GM23338 (cell line): ENCODE data around the gene RRAD. TPM values are rescaled to one million over a fixed set of nuclear protein-coding genes. Genes with fewer than 3 reads are reported as not detected.

Source experiments
- ATAC-seq: fragments of 200-7000 bp; cut with Tn5 transposase; 3 replicates; pipeline ENCODE4 v1.9.1; 2020
- DNase-seq: peaks from one replicate; pipeline ENCODE4 v3.0.0-alpha.2; 2015; ENCODE audit warnings: low spot score
- H2AFZ ChIP-seq: fragments of 200-600 bp; sonication (generic); 2 replicates; pipeline ENCODE4 v1.8.0; 2016; ENCODE audit warnings: antibody characterized with exemption, mild to moderate bottlenecking, moderate library complexity
- H3F3A ChIP-seq: fragments of 200-600 bp; sonication (generic); replicated peaks from 2 replicates; pipeline ENCODE4 v1.8.0; 2017; ENCODE audit warnings: antibody characterized with exemption, mixed run types, low read depth
- H3K27ac ChIP-seq: fragments of 200-600 bp; sonication (generic); 2 replicates; pipeline ENCODE4 v1.6.1; 2016; ENCODE audit warnings: low read depth
- H3K27me3 ChIP-seq: fragments of 200-600 bp; sonication (generic); 2 replicates; pipeline ENCODE4 v1.8.0; 2016; ENCODE audit warnings: mild to moderate bottlenecking, mixed run types, moderate library complexity; ENCODE audit not compliant: insufficient read depth
- H3K36me3 ChIP-seq: fragments of 200-600 bp; sonication (generic); 2 replicates; pipeline ENCODE4 v1.8.0; 2016; ENCODE audit warnings: mild to moderate bottlenecking; ENCODE audit not compliant: insufficient read depth
- H3K4me1 ChIP-seq: fragments of 200-600 bp; sonication (generic); 2 replicates; pipeline ENCODE4 v1.8.0; 2016; ENCODE audit warnings: mild to moderate bottlenecking, moderate library complexity; ENCODE audit not compliant: insufficient read depth
- H3K4me2 ChIP-seq: fragments of 200-600 bp; sonication (generic); 2 replicates; pipeline ENCODE4 v1.7.1; 2017; ENCODE audit warnings: mixed run types
- H3K4me3 ChIP-seq: fragments of 200-600 bp; sonication (generic); 2 replicates; pipeline ENCODE4 v1.6.1; 2016; ENCODE audit warnings: mixed run types
- H3K79me2 ChIP-seq: fragments of 200-600 bp; sonication (generic); replicated peaks from 2 replicates; pipeline ENCODE4 v1.8.0; 2017; ENCODE audit warnings: mild to moderate bottlenecking; ENCODE audit not compliant: insufficient read depth
- H3K9me2 ChIP-seq: fragments of 200-600 bp; sonication (generic); 2 replicates; pipeline ENCODE4 v1.8.0; 2017; ENCODE audit not compliant: insufficient read depth
- H4K20me1 ChIP-seq: fragments of 200-600 bp; sonication (generic); replicated peaks from 2 replicates; pipeline ENCODE4 v1.8.0; 2017; ENCODE audit warnings: mild to moderate bottlenecking; ENCODE audit not compliant: insufficient read depth
- H3K27ac Mint-ChIP-seq: 2 replicates; pipeline ENCODE4 v1.8.0; 2020; ENCODE audit warnings: inconsistent platforms, mild to moderate bottlenecking, moderate library complexity, mixed read lengths
- H3K27me3 Mint-ChIP-seq: 3 replicates; pipeline ENCODE4 v1.8.0; 2022; ENCODE audit warnings: low read depth, mild to moderate bottlenecking, moderate library complexity, mixed read lengths, inconsistent platforms; ENCODE audit not compliant: insufficient read depth, poor library complexity
- H3K36me3 Mint-ChIP-seq: 3 replicates; pipeline ENCODE4 v1.8.0; 2021; ENCODE audit warnings: low read depth, mild to moderate bottlenecking, inconsistent platforms, moderate library complexity, mixed read lengths
- H3K4me1 Mint-ChIP-seq: 3 replicates; pipeline ENCODE4 v1.8.0; 2020; ENCODE audit warnings: mild to moderate bottlenecking, inconsistent platforms, mixed read lengths
- H3K4me3 Mint-ChIP-seq: 3 replicates; pipeline ENCODE4 v1.8.0; 2021; ENCODE audit warnings: moderate library complexity, mild to moderate bottlenecking, inconsistent platforms, mixed read lengths
- H3K9me3 Mint-ChIP-seq: 3 replicates; pipeline ENCODE4 v1.8.0; 2020; ENCODE audit warnings: moderate library complexity, mild to moderate bottlenecking, inconsistent platforms, mixed read lengths
- CREB1 ChIP-seq: fragments of 250-450 bp; sonication (Bioruptor Pico); IDR thresholded peaks from 2 replicates; pipeline ENCODE4 v1.5.0; 2020; ENCODE audit warnings: low read depth, mild to moderate bottlenecking, moderate library complexity
- EZH2 ChIP-seq: fragments of 200-600 bp; sonication (generic); IDR thresholded peaks from one replicate; pipeline ENCODE4 v1.8.0; 2017; ENCODE audit warnings: antibody characterized with exemption, mild to moderate bottlenecking, low read depth; ENCODE audit not compliant: unreplicated experiment
- EZH2phosphoT487 ChIP-seq: fragments of 200-600 bp; sonication (generic); IDR thresholded peaks from one replicate; pipeline ENCODE4 v1.8.1; 2018; ENCODE audit warnings: antibody characterized with exemption; ENCODE audit not compliant: unreplicated experiment
- NANOG ChIP-seq: IDR thresholded peaks from 2 replicates; pipeline ENCODE4 v1.6.1; 2016; ENCODE audit warnings: antibody characterized with exemption, borderline replicate concordance
- POLR2AphosphoS5 ChIP-seq: IDR thresholded peaks from 2 replicates; pipeline ENCODE4 v1.6.1; 2016; ENCODE audit warnings: antibody characterized with exemption, low read depth
- STAT1 ChIP-seq: IDR thresholded peaks from one replicate; pipeline ENCODE4 v1.6.1; 2016; ENCODE audit warnings: antibody characterized with exemption; ENCODE audit not compliant: unreplicated experiment
- ZNF114 ChIP-seq: fragments of 250-450 bp; sonication (Bioruptor Pico); IDR thresholded peaks from 2 replicates; pipeline ENCODE4 v1.5.0; 2020; ENCODE audit warnings: mild to moderate bottlenecking, moderate library complexity
- ZNF331 ChIP-seq: fragments of 250-450 bp; sonication (Bioruptor Pico); IDR thresholded peaks from 2 replicates; pipeline ENCODE4 v1.5.0; 2020; ENCODE audit warnings: low read depth, mild to moderate bottlenecking, moderate library complexity
- polyA plus RNA-seq: library from polyadenylated mRNA; unstranded; fragments of >200 nt; fragmentation: Nextera tagmentation; extraction: Ambion mirVana; gene quantifications from 2 replicates; pipeline ENCODE4 v1.2.1, GENCODE V29; 2016
- total RNA-seq: library from RNA; depleted of rRNA; stranded (reverse); fragments of >200 nt; shearing (Covaris generic); gene quantifications from 2 replicates; pipeline ENCODE4 v1.2.3, GENCODE V29; 2014
- TF ChIP-seq, protein P1 (sequence below): fragments of 250-450 bp; sonication (Bioruptor Pico); IDR thresholded peaks from 2 replicates; pipeline ENCODE4 v1.5.0; 2020; ENCODE audit warnings: mild to moderate bottlenecking, moderate library complexity
- TF ChIP-seq, protein P2 (sequence below), 2 experiments: fragments of 200-600 bp in 1 of 2; sonication (generic) in 1 of 2; conservative IDR thresholded peaks; 2 replicates each; pipeline versions ENCODE4 v1.5.1 to v1.6.1; 2016 to 2017; ENCODE audit warnings: antibody characterized with exemption in 2 of 2, low read depth in 2 of 2, mild to moderate bottlenecking in 2 of 2, moderate library complexity in 1 of 2
- TF ChIP-seq, protein P3 (sequence below): IDR thresholded peaks from one replicate; pipeline ENCODE4 v1.6.1; 2018; ENCODE audit warnings: antibody characterized with exemption; ENCODE audit not compliant: unreplicated experiment
- TF ChIP-seq, protein P4 (sequence below): IDR thresholded peaks from 2 replicates; pipeline ENCODE4 v1.6.1; 2016; ENCODE audit warnings: antibody characterized with exemption

Gene RRAD
- total and polyA plus RNA-seq, 2 experiments from 2014 or later: 0.18 TPM; not detected in 1

DNA sequence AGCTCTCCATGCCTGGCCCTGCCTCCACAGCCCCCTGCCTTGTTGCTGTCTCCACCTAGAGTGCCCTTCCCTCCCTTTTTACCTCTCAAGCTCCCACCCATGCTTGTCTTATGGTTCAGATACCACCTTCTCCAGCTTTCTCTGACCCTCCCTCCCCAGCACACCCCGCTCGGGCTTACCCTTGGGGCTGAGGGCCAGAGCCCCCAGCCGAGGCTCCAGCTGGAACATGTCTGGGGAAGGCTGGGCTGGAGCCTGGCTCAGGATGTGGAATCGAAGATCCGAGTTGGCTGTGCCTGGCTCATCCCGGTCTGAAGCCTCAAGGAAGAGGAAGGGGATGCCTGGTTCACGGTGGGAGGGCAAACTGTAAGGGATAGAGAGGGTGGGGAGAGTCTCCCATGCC, 10.3 kb downstream of the RRAD start:
- H3K27me3 ChIP-seq: no peaks in the 10 kb centered on the region
- no peaks in the 10 kb centered on the region for H3K4me1 ChIP-seq
- H3F3A ChIP-seq: no peaks in the 10 kb centered on the region
- H3K4me1 Mint-ChIP-seq: no peaks in the 10 kb centered on the region; the same call in 2 of the 3 replicates
- peaks cover 9% of the 10 kb centered on the region for H3K27me3 Mint-ChIP-seq
- H3K27ac ChIP-seq: no peak overlapping the region
- no peak overlapping the region for H3K4me3 Mint-ChIP-seq
- no peaks in the 10 kb centered on the region for H4K20me1 ChIP-seq
- no peaks in the 10 kb centered on the region; the same call in 2 of the 3 replicates for H3K9me3 Mint-ChIP-seq
- H3K27ac Mint-ChIP-seq: no peak overlapping the region
- DNase-seq: no peak
- no peak overlapping the region for H3K4me2 ChIP-seq
- H3K36me3 Mint-ChIP-seq: no peaks in the 10 kb centered on the region
- H3K79me2 ChIP-seq: no peaks in the 10 kb centered on the region
- no peak overlapping the region for H3K4me3 ChIP-seq
- ATAC-seq: no peak
- H2AFZ ChIP-seq: no peak overlapping the region
- TF ChIP-seq NANOG: no peak
- no peak for TF ChIP-seq EZH2
- TF ChIP-seq, protein P1, sequence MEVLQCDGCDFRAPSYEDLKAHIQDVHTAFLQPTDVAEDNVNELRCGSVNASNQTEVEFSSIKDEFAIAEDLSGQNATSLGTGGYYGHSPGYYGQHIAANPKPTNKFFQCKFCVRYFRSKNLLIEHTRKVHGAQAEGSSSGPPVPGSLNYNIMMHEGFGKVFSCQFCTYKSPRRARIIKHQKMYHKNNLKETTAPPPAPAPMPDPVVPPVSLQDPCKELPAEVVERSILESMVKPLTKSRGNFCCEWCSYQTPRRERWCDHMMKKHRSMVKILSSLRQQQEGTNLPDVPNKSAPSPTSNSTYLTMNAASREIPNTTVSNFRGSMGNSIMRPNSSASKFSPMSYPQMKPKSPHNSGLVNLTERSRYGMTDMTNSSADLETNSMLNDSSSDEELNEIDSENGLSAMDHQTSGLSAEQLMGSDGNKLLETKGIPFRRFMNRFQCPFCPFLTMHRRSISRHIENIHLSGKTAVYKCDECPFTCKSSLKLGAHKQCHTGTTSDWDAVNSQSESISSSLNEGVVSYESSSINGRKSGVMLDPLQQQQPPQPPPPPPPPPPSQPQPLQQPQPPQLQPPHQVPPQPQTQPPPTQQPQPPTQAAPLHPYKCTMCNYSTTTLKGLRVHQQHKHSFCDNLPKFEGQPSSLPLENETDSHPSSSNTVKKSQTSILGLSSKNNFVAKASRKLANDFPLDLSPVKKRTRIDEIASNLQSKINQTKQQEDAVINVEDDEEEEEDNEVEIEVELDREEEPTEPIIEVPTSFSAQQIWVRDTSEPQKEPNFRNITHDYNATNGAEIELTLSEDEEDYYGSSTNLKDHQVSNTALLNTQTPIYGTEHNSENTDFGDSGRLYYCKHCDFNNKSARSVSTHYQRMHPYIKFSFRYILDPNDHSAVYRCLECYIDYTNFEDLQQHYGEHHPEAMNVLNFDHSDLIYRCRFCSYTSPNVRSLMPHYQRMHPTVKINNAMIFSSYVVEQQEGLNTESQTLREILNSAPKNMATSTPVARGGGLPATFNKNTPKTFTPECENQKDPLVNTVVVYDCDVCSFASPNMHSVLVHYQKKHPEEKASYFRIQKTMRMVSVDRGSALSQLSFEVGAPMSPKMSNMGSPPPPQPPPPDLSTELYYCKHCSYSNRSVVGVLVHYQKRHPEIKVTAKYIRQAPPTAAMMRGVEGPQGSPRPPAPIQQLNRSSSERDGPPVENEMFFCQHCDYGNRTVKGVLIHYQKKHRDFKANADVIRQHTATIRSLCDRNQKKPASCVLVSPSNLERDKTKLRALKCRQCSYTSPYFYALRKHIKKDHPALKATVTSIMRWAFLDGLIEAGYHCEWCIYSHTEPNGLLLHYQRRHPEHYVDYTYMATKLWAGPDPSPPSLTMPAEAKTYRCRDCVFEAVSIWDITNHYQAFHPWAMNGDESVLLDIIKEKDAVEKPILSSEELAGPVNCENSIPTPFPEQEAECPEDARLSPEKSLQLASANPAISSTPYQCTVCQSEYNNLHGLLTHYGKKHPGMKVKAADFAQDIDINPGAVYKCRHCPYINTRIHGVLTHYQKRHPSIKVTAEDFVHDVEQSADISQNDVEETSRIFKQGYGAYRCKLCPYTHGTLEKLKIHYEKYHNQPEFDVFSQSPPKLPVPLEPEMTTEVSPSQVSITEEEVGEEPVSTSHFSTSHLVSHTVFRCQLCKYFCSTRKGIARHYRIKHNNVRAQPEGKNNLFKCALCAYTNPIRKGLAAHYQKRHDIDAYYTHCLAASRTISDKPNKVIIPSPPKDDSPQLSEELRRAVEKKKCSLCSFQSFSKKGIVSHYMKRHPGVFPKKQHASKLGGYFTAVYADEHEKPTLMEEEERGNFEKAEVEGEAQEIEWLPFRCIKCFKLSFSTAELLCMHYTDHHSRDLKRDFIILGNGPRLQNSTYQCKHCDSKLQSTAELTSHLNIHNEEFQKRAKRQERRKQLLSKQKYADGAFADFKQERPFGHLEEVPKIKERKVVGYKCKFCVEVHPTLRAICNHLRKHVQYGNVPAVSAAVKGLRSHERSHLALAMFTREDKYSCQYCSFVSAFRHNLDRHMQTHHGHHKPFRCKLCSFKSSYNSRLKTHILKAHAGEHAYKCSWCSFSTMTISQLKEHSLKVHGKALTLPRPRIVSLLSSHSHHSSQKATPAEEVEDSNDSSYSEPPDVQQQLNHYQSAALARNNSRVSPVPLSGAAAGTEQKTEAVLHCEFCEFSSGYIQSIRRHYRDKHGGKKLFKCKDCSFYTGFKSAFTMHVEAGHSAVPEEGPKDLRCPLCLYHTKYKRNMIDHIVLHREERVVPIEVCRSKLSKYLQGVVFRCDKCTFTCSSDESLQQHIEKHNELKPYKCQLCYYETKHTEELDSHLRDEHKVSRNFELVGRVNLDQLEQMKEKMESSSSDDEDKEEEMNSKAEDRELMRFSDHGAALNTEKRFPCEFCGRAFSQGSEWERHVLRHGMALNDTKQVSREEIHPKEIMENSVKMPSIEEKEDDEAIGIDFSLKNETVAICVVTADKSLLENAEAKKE (CRISPR knock-in tag): no peak
- no peak for TF ChIP-seq STAT1
- no peak for TF ChIP-seq CREB1 (CRISPR knock-in tag)
- TF ChIP-seq, protein P2, sequence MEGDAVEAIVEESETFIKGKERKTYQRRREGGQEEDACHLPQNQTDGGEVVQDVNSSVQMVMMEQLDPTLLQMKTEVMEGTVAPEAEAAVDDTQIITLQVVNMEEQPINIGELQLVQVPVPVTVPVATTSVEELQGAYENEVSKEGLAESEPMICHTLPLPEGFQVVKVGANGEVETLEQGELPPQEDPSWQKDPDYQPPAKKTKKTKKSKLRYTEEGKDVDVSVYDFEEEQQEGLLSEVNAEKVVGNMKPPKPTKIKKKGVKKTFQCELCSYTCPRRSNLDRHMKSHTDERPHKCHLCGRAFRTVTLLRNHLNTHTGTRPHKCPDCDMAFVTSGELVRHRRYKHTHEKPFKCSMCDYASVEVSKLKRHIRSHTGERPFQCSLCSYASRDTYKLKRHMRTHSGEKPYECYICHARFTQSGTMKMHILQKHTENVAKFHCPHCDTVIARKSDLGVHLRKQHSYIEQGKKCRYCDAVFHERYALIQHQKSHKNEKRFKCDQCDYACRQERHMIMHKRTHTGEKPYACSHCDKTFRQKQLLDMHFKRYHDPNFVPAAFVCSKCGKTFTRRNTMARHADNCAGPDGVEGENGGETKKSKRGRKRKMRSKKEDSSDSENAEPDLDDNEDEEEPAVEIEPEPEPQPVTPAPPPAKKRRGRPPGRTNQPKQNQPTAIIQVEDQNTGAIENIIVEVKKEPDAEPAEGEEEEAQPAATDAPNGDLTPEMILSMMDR (conservative IDR thresholded peaks at IDR 0.05; ENCODE audit: low read depth in 2 of 2): no peak
- TF ChIP-seq, protein P3, sequence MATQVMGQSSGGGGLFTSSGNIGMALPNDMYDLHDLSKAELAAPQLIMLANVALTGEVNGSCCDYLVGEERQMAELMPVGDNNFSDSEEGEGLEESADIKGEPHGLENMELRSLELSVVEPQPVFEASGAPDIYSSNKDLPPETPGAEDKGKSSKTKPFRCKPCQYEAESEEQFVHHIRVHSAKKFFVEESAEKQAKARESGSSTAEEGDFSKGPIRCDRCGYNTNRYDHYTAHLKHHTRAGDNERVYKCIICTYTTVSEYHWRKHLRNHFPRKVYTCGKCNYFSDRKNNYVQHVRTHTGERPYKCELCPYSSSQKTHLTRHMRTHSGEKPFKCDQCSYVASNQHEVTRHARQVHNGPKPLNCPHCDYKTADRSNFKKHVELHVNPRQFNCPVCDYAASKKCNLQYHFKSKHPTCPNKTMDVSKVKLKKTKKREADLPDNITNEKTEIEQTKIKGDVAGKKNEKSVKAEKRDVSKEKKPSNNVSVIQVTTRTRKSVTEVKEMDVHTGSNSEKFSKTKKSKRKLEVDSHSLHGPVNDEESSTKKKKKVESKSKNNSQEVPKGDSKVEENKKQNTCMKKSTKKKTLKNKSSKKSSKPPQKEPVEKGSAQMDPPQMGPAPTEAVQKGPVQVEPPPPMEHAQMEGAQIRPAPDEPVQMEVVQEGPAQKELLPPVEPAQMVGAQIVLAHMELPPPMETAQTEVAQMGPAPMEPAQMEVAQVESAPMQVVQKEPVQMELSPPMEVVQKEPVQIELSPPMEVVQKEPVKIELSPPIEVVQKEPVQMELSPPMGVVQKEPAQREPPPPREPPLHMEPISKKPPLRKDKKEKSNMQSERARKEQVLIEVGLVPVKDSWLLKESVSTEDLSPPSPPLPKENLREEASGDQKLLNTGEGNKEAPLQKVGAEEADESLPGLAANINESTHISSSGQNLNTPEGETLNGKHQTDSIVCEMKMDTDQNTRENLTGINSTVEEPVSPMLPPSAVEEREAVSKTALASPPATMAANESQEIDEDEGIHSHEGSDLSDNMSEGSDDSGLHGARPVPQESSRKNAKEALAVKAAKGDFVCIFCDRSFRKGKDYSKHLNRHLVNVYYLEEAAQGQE: no peak
- no peak for TF ChIP-seq POLR2AphosphoS5
- TF ChIP-seq ZNF114 (CRISPR knock-in tag): no peak
- TF ChIP-seq EZH2phosphoT487: no peak
- no peak for TF ChIP-seq ZNF331 (CRISPR knock-in tag)
- TF ChIP-seq, protein P4, sequence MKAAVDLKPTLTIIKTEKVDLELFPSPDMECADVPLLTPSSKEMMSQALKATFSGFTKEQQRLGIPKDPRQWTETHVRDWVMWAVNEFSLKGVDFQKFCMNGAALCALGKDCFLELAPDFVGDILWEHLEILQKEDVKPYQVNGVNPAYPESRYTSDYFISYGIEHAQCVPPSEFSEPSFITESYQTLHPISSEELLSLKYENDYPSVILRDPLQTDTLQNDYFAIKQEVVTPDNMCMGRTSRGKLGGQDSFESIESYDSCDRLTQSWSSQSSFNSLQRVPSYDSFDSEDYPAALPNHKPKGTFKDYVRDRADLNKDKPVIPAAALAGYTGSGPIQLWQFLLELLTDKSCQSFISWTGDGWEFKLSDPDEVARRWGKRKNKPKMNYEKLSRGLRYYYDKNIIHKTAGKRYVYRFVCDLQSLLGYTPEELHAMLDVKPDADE: no peak
- no peaks in the 10 kb centered on the region for H3K9me2 ChIP-seq
- H3K36me3 ChIP-seq: no peaks in the 10 kb centered on the region
